Sigmoid colon (tissue), 3 donors: Measurements from ENCODE around the gene EHD2.

ENCODE experiments used
- POLR2A ChIP-seq, 2 donors: fragments of 450-650 bp; IDR thresholded peaks; one replicate each; pipeline ENCODE4 v1.6.1; 2016; ENCODE audit warnings: antibody characterized with exemption in 2 of 2, mild to moderate bottlenecking in 2 of 2, moderate library complexity in 2 of 2
- TF ChIP-seq, protein P1 (sequence below), 4 experiments: fragments of 450-650 bp in 3 of 4; fragments of 200-600 bp in 1 of 4; IDR thresholded peaks; one replicate each; pipeline ENCODE4 v1.5.1; 2016 to 2019; ENCODE audit warnings: antibody characterized with exemption in 4 of 4, mild to moderate bottlenecking in 3 of 4, moderate library complexity in 2 of 4

DNA sequence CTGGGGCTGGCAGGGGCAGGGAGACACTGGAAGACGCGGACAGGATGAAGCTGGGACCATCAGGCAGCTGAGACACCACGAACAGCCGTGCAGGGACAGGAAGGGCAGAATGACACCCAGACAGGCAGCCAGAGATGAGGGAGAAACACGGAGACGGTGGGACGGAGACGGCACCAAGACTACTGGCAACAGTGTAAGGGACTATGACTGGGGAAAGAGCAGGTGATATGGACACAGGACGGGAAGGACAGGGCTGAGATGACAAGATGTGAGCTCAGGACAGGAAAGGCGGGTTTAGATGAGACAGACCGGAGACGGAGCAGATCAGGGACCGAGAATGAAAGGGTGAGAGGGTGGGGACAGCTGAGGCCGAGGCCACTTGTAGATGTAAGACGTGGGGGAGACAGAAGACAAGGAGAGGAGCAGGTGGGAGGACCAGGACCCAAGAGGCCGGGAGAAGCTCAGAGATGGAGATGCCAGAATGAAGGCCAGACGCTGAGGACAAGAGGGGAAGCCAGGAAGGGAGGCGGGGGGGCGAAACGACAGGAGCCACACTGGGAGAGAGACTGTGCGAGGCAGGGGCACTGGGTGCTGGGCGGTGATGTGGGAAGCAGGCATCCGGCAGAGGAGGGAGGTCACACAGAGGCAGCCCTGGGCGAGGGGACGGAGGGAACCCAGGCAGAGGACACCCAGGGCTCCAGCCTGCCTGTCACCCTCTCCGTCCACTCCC, 17.5 kb upstream of the EHD2 start:
- TF ChIP-seq, protein P1, sequence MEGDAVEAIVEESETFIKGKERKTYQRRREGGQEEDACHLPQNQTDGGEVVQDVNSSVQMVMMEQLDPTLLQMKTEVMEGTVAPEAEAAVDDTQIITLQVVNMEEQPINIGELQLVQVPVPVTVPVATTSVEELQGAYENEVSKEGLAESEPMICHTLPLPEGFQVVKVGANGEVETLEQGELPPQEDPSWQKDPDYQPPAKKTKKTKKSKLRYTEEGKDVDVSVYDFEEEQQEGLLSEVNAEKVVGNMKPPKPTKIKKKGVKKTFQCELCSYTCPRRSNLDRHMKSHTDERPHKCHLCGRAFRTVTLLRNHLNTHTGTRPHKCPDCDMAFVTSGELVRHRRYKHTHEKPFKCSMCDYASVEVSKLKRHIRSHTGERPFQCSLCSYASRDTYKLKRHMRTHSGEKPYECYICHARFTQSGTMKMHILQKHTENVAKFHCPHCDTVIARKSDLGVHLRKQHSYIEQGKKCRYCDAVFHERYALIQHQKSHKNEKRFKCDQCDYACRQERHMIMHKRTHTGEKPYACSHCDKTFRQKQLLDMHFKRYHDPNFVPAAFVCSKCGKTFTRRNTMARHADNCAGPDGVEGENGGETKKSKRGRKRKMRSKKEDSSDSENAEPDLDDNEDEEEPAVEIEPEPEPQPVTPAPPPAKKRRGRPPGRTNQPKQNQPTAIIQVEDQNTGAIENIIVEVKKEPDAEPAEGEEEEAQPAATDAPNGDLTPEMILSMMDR (IDR thresholded peaks at IDR 0.05): no peak
- no peak for TF ChIP-seq POLR2A (IDR thresholded peaks at IDR 0.05)
